ENCODE data around the gene ZNF385B.

Gene ZNF385B

DNA sequence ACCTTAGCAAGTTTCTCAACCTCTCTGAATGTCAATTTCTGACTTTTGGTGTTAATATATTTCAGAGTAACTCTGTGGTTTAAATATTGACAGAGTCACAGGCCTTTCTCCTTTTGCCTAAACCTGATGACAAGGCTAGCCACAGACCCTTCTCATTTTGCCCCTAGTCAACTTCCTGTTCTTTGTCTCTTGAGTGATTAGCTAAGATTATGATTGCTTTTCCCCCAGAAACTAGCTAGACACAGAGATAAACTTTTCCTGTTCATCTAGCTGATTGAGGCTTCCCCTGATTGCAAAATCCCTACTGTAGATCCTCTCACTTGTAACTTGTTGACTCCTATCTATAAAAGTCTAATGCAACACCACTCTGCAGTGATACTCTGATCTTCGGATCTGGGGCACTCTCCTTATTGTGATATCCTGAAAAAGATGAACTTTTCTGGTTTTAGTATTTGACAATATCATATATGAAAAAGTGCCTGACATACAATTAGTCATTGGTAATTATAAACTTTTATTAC is 241.4 kb downstream of the ZNF385B start:
- DNase-seq = no peak

DNA sequence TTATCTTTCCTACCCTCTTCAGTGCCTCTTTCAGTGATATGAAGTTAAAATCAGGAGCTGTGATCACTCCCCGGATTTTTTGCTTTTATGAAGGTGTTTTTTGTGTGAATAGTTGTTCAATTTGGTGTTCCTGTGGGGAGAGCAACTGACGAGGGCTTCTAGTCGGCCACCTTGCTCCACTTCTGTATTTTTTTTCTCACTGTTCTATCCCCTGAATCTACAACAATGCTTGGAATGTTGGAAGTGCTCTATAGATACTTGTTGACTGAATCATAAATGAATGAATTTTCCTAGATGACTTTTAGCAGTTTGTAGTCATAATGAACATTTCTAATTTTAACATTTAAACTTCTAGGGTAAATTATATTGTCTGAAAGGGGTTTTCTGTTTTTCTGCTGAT is 247.3 kb downstream of the ZNF385B start:
- no peak for DNase-seq

DNA sequence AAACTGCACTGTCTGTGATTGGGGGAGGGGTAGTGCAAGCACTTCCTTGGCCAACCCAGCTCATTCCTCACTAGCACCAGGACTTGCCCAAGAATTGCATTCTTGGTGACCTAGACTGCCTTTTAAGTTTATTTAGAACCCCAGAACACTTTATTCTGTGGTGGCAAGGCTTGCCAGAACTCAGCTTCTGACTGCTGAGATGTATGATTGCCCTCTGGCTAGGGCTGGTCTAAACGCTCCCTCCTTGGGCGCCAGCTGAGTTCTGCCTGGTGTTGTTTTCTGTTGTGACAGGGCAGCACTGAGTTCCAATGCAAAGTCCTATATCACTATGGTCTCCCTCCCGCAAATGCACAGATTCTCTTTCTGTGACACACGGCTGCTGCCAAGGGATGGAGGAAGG is 247.7 kb downstream of the ZNF385B start:
- DNase-seq = no peak

DNA sequence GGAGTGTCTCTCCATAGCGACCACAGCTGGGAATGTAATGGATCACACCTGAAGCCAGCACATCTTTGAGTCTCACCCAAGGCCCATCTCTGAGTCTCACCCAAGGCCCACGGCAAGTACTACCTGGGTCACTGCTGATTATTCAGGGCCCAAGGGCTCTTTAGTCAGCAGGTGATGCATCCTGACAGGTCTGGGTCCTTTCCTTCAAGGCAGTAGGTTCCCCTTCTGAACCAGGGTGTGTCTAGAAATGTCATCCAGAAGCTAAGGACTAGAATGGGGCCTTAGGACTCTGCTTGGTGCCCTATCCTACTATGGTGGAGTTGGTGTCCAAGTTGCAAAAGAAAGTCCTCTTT is 248.1 kb downstream of the ZNF385B start:
- DNase-seq = no peak

DNA sequence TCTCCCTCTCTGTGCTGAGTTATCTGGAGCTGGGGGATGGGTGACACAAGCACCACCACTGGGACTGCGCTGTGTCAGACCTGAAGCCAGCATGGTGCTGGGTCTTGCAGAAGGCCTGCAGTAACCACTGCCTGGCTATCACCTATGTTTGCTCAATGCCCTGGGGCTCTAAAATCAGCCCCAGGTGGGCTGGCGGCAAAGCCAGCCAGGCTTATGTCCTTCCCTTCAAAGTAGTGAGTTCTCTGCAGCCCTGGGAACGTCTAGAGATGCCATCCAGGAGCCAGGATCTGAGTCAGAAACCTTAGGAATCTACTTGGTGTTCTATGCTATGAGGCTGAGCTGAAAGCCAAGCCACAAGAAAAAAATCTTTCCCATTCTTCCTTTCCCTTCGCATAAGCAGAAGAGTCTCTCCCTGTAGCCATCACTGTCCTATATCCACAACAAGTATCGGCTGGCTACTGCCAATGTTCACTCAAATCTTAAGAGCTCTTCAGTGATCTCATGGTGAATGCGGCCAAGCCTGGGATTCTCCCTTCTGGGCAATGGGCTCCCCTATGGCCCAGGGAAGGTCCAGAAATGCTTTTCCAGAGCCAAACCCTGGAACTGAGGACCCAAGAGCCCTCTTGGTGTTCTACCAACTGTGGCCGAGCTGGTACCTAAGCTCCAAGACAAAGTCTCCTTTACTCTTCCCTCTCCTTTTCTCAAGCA is 248.7 kb downstream of the ZNF385B start:
- no peak for DNase-seq

DNA sequence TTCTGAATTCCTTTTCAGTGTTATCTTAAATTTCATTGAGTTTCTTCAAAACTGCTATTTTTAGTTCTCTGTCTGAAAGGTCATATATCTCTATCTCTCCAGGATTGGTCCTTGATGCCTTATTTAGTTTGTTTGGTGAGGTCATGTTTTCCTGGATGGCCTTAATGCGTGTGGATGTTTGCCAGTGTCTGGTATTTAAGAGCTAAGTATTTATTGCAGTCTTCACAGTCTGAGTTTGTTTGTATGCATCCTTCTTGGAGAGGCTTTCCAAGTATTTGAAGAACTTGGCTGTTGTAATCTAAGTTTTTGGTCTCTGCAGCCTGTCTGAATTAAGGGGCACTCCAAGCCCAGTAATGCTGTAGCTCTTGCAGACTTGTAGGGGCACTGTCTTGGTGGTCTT is 249.3 kb downstream of the ZNF385B start:
- DNase-seq = no peak

DNA sequence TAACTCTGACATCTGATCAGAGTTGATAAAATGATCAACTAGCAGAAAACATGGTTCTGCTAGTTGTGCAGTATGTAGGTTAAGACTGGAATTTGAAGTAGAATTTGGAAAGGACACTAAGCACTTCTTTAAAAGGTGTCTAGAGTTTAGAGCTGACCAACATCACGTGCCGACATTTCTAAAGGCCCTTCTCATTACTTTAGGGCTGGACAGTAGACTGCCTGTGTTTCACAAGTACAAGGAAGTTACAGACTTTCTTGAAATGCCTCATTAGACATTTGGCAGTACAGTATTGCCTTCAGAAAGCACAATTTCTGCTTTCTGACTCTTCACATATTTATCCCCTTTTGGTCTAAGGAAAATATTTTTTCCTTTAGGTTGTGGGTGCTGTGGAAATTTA is 255.3 kb downstream of the ZNF385B start:
- no peak for DNase-seq

DNA sequence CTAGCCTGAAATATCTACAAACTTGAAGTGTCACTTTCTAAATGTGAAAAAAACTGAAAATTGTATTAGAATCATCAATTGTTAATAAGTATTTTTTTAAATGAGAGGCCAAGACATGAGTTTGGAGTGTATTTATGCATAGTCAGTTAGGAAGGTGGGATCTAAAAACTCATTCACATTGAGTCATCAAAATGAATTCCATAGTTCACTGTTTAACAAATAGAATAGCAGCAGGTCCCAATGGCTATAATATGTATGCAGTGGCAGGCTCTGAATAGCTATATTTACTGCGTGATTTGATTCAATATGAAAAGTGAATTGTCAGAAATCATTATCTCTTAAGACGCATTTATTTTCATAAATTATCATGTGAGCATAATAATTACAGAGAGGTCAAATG is 256.1 kb downstream of the ZNF385B start:
- no peak for DNase-seq

DNA sequence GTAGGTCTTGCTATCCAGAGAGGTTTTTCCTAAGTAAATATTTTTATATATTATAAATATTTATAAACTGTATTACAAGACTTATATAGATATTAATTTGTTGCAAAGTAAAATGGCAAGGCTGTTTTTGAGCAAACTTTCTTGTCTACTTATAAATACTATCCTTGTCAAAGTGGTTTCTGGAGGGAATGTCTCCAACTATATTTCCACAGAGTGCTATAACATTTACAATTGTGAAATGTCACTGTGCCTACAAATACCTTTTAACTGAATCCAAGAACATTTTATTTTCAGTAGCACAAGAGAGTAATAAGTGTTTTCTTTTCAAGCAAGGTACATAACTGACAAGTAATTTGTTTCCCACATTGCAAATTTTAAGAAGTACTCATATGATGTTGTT is 256.8 kb downstream of the ZNF385B start:
- DNase-seq = no peak

DNA sequence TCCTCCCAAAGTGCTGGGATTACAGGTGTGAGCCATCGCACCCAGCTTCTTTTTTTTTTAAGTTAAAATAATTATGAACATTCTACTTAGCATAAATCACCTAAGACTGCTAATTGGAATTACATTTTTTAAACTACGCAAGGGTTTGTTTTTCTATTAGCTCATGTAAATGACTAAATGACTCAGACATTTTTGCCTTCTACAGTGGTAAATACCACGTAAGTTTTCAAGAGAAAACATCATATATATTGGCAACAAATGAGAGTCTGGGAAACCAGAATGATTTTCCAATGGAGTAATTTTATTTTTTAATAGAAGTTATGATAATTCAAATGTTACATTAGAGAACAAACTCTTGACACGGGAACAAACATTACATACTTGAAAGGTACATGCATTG is 259.0 kb downstream of the ZNF385B start:
- no peak for DNase-seq

DNA sequence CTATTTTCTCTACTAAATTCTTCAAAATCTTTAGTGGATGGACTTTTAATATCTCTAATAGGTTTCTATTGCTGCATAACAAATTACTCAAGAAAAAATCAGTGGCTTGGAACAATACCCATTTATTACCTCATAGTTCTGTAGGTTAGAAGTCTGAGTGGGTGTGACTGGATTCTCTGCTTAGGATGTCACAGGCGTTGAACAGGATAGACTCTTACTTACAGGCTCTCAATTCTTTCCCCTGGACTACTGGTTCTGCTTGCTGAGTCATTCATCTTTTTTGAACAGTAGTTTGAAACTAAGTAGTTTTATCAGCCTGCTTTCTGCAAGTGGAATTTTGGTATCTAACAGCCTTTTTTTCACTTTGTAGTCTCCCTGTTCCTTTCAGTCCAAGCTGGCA is 265.4 kb downstream of the ZNF385B start:
- no peak for DNase-seq

DNA sequence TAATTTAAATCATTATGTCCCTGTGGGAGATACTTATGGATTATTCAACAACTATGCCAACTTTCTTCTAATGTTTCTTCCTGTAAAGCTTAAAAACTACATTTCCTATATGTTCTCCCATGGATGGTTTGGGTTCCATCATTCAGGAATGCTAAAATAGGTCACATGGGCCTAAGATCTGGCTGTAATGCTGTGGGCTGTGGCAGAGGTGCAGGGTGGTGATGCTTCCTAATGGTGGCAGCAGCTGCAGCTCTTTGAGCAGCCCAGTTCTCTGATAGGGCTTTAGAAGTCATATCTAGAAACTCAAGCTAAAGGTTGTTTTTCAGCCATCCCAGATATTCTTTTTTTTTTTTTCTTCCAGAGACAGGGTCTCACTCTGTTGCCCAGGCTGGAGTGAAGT is 266.1 kb downstream of the ZNF385B start:
- no peak for DNase-seq

DNA sequence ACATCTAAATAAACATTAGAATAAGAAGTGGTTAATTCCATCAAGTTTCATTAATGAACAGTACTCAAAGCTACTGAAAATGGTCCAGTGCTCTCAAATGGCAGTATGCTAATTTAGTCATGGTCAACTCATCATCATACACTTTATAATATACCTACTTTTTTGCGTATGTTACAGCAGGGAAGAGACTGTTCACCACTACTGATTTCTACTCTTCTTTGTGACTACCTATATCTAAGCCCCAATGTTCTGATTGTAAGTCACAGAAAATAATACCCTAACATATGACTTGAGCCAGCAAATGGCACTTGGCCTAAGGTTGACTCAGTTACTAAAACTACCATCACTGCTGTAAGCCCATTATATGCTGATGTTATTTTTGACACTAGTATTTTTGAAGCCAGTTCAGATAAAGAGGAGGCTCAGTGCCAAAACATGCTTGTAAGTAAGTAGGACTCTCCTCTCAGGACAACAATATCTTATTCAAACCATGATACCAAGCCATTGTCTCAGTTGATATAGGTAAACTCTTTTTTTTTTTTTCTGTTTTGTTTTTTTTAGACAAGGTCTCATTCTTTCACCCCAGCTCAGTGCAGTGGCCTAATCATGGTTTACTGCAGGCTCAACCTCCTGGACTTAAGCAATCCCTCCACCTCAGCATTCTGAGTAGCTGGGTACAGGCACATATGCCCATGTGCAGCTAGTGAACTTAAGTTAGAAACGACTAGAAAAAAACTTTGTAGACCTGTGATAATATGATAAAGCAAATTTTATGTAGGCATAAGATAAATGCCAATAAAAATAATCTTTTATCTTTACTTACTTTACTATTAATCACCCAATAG is 266.9 kb downstream of the ZNF385B start:
- DNase-seq = no peak

DNA sequence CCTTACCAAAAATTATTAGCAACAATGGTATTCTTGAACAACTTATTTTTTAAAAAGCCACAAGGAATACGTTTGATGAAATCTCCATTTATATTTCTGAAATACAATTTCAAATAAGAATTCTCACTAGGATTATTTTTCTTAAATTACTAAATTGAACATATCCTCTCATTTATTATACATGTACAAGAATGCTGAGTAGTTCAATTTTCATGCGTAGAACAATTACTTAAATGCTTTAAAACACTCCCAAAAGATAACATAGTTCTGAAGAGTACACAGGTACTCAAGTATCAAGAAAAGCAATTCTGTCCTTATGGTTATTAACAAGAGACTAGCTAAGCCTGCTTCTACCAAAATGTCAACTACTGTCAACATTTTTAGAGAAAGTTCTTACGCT is 268.1 kb downstream of the ZNF385B start:
- DNase-seq = no peak

DNA sequence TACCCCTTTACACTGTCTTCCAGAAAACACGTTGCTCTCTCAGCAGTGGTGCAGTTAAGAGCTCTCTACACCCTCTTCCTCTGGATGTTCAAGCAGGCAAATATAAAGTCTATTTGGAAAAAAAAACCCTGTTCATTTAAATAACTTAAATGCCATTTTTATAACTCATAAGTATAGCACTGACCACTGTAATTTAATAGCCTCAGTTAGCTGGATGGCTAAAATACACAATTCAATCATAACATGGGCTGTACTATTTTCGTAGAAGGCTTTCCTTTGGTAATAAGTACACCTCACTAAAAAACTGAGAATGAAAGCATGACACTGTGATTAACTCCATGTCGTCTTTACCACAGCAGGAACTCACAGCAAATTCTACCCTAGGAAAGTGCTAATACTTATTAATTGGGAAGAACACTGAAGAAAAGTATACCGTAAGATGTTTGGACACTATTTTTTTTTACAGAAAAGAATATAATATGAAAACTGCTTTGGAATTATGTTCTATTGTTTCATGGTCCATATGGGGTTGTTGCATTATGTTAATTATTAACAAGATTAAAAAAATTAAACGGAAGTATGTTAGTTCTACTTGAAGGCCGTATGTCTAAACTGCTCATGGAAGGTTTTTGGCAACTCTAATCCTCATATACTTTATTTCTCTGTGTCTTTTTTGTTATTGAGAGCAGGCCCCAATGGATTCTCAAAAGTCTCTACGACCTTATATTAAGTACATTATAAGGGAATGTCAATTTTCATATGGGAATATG is 269.1 kb downstream of the ZNF385B start:
- no peak for DNase-seq

DNA sequence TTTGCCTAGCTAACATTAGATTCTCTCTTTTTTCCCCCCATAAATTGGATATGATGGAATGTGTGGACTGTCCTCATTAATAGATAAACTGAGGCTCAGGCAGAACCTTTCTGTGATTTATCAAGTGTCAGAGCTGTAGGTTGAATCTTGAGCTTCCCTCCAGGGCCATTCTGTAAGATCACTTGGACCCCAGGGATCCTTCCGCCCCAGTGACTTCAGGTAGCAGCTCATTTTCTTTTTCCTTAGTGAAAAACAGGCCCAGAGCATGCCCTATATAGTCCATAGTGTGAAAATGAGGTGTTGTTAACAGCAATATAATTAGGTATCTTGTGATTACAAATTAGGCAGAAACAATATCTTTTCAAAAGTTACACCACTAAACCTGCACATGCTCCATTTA is 269.7 kb downstream of the ZNF385B start:
- DNase-seq = no peak

DNA sequence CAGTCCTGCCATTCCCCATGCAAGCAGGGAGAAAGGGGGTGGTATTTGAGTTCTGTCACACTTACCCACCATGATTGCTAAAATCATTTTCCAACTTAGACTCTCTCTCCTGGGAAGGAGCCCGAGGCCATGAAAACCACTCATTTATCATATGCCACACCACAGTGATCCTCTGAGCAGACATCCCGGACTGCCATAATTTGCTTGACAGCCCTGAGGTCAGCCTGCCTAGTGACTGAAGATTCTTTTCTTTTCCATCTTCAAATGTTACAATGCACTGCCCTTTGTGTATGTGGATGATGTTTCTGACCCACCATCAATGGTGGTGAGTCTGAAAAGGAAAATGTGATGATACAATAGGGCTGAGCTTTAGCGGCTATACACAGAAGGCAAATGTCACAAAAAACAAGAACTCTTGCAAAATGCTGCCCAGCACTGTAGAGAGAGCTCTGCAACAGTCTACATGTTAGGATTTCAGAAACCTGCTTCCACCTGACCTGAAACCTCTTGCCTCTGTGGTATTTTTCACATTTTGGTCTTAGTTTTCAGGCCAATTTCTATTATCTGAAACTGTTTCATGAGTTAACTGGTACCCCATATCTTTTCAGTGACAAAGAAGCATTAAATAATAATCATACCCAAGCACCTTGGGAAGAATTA is 272.8 kb downstream of the ZNF385B start:
- DNase-seq = no peak

DNA sequence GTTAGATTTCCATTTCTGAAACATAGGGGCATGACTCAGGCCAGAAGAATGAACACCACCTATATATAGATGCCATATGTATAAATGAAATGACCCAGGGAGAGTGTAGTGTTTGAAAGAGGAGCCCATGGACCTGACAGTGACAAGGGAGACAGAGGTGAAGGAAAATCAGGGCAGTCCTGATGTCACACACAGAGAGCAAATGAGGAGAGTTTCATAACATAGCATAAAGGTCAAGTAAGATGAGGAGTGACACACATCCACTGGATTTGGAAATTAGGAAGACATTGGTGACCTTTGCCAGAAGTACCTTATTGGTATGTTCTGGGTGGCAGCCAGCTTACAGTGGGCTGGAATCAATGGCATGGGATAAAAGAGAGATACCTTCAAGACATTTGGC is 276.7 kb downstream of the ZNF385B start:
- DNase-seq = no peak

DNA sequence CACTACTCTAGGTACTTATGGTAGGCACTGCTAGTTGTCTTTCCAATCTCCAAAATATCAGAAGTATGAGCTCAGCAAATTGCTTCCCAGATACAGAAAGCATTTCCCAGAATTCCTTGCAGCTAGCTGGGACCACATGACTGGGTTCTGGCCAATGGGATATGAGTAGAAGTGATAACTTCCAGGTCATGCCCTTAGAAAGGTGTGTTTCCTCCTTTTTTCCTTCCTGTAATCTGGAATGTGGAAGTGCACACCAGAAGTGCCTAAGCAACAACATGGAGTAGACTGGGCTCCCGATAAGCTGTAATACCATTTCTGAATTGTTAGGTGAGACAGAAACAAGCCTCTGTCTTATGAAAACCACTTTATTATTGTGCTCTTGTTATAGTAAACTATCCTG is 279.8 kb downstream of the ZNF385B start:
- no peak for DNase-seq

DNA sequence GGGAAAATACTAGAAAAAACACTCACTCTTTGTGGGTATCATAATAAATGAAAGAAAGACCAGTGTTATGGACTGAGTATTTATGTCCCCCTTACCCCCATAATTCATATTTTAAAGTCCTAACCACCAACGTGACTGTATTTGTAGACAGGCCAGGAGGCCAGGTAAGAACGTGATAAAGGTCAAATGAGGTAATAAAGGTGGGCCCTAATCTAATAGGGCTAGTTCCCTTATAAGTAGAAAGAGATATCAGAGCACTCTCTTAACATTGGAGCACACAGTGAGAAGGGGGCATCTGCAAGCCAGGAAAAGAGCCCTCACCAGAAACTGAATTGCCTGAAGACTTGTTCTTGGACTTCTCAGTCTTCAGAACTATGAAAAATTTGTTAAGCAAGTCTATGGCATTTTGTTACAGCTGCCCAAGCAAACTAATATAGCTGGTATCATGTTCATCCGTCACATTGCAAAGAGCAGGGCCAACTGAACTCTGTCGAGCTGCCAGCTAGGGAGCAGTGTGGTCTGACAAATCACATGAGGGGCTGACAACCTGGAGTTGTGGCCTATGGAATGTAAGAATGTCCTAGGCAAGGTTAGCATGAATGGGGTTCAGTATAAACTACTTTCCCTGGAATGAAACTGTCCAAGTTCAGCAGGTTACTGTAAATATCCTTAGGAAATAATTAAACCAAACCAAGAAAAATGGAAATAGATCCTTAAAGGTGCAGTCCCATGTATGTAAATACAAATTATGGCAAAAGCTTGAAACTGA is 280.9 kb downstream of the ZNF385B start:
- DNase-seq = no peak

DNA sequence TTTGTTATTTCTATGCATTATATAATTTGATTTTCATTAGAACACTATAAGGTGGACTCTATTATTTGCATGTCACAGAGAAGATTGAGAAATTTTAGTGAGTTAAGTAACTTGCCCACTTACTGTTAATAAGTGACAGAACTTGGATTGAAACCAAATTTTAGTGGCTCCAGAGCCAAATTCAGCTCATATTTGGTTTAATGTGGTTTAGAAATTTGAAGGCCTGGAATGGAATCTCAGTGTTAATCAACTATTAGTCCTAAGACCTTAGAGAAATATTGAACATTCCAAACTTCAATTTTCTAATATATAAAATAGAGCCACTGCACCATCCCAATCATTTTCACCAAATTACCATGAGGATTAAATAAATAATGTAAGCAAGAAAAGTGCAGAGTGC is 281.6 kb downstream of the ZNF385B start:
- no peak for DNase-seq

DNA sequence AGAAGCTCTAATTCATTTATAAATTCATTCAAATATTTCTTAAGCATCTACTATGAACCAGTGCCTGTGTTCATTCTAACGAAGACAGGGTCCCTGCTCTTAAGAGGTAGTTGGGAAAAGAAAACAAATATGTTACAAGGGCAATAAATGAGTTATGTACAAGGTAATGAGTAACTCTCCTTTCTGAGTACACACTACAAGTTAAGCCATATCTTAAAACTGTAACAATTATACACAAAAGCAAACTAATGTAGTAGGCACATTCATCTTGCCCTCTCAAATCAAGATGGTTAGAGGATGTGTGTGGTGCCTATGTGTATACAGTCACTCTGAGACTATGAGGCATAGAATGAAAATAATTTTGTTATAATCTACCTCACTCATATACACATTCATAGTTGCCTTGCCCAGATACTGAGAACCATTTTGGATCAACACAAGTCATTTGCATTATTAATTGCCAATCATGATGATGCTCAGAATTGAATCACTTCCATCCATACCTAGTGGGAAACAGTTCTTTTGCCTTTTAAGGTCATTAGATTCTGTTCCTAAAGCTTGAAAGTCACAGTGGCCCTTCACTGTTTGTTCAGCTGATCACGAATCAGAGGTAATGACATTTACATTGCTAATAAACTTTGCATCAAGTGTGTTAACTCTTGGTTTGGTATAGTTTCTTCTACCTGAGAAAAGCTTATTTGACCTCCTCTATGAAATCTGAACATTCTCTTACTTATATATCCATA is 283.1 kb downstream of the ZNF385B start:
- DNase-seq = no peak

Measured in left hindlimb (tissue), 1 donor.